Heart right ventricle (tissue), 16 donors: ENCODE results near the gene SLC30A2. TPM values are rescaled to one million over a fixed set of nuclear protein-coding genes. Genes with fewer than 3 reads are reported as not detected.

Source experiments
- ATAC-seq, 8 donors: fragments of 200-7000 bp; cut with Tn5 transposase; one replicate each; pipeline ENCODE4 v1.9.1; 2020; ENCODE audit warnings: mild to moderate bottlenecking in 8 of 8, moderate library complexity in 8 of 8, moderate number of reproducible peaks in 1 of 8
- DNase-seq, 2 donors: peaks; one replicate each; pipeline ENCODE4 v3.0.0-alpha.2; 2020
- H3K27ac ChIP-seq, 10 donors: fragments of 200-600 bp; sonication (generic) in 2 of 10; one replicate each; pipeline versions ENCODE4 v1.5.0 to v1.8.0; 2020 to 2022; ENCODE audit warnings: mild to moderate bottlenecking in 3 of 10
- H3K27me3 ChIP-seq, 7 donors: fragments of 200-600 bp; one replicate each; pipeline ENCODE4 v1.8.0; 2021 to 2022; ENCODE audit warnings: mild to moderate bottlenecking in 2 of 7
- H3K36me3 ChIP-seq, 9 donors: fragments of 200-600 bp; sonication (generic) in 1 of 9; one replicate each; pipeline versions ENCODE4 v1.5.0 to v1.8.0; 2020 to 2022; ENCODE audit warnings: mild to moderate bottlenecking in 2 of 9
- H3K4me1 ChIP-seq, 9 donors: fragments of 200-600 bp; sonication (generic) in 1 of 9; one replicate each; pipeline versions ENCODE4 v1.5.0 to v1.8.0; 2020 to 2022; ENCODE audit warnings: mild to moderate bottlenecking in 4 of 9
- H3K4me3 ChIP-seq, 10 donors: fragments of 200-600 bp; sonication (generic) in 2 of 10; one replicate each; pipeline versions ENCODE4 v1.5.0 to v1.8.0; 2020 to 2022; ENCODE audit warnings: mild to moderate bottlenecking in 7 of 10, moderate library complexity in 2 of 10
- H3K9me3 ChIP-seq, 11 donors: fragments of 200-600 bp in 10 of 11; sonication (generic) in 2 of 11; one replicate each; pipeline versions ENCODE4 v1.5.0 to v1.8.0; 2013 to 2022; ENCODE audit warnings: mild to moderate bottlenecking in 2 of 11, control low read depth in 1 of 11, moderate library complexity in 1 of 11
- WGBS, 2 donors: extraction: QIAGEN DNeasy Blood & Tissue Kit; methylation state at CpG; one replicate each; pipeline ENCODE4 v1.1.7; 2013; ENCODE audit warnings: inconsistent platforms in 1 of 2; 5-methylcytosine and 5-hydroxymethylcytosine counted together
- intact Hi-C, 10 donors: fragments of 100-400 bp; cut with DNase I; formaldehyde crosslinking; loops; one replicate each; pipeline versions ENCODE4 v1.11.1 to v1.14.2; 2022
- polyA plus RNA-seq, 2 donors: library from polyadenylated mRNA; stranded (reverse); fragments of 200-250 nt; gene quantifications; one replicate each; pipeline ENCODE4 v1.2.3, GENCODE V29; 2013
- total RNA-seq, 10 donors: library from RNA; stranded (reverse); fragmentation: NEBNext Ultra II Directional in 3 of 10; extraction: Animal tissue kit (Norgen Biotek cat#: 25700) in 3 of 10; gene quantifications; one replicate each; pipeline versions ENCODE4 v1.2.1 to v1.2.4, GENCODE V29; 2021 to 2023
- TF ChIP-seq, protein P1 (sequence below), 9 donors: fragments of 200-600 bp; sonication (generic) in 2 of 9; IDR thresholded peaks; one replicate each; pipeline versions ENCODE4 v1.5.0 to v1.8.0; 2021 to 2022; ENCODE audit warnings: antibody characterized with exemption in 9 of 9, mild to moderate bottlenecking in 5 of 9, moderate library complexity in 1 of 9
- donor health status: Arrhythmogenic right ventricular cardiomyopathy.
- donor health status: ischemic (EF 13 %, LVEDD 7.1; RV severe dilation, severe dysfunction).
- donor health status: healthy with polysubstance abuse.
- donor health status: DM: no; HTN: yes; CAD: no.
- donor health status: DM: no; HTN: no; CAD: no.
- donor health status: ischemic (EF 25% LVEDD 6.9; RV normal size, moderate dysfunction).
- donor health status: ischemic (EF 25% LVEDD 5.7; RV mildly dilated, moderate dysfunction).
- donor health status: healthy.
- donor health status: DM: yes; HTN: yes; CAD: no.
- donor health status: Ischemic cardiomyopathy.
- donor health status: ischemic (EF 35%, LVEDD 5.7; RV mildly dilated, moderate dysfunction).
- donor health status: nonischemic (EF 11% LVEDD 7.7; RV severe dilation, severe dysfunction).
- donor health status: DM: yes; HTN: yes; CAD: no.
- donor health status: PGD.
- donor health status: ischemic (EF 29% LVEDD 5.4; RV normal size, mild dysfunction).
- donor health status: nonischemic (EF 23%, LVEDD 6.1; RV moderate dilation, normal function).

The SLC30A2 gene
- total and polyA plus RNA-seq, 12 donors: 0.97 to 14.4 (median 6.2) TPM

GRCh38 chr1:26019641-26020315 is 26.1 kb downstream of the SLC30A2 start:
- peaks cover 9 to 78% (median 46%) of the 10 kb centered on the region in 9 donors for H3K4me1 ChIP-seq
- no peak for DNase-seq
- peak overlapping the region in 9 of 10 donors; percentile 44 to 97 (median 84) for H3K27ac ChIP-seq

GRCh38 chr1:26017606-26018005 is 28.3 kb downstream of the SLC30A2 start:
- H3K9me3 ChIP-seq: no peaks in the 10 kb centered on the region
- peaks cover 9 to 59% (median 41%) of the 10 kb centered on the region in 9 donors for H3K4me1 ChIP-seq
- peak overlapping the region in 7 of 10 donors; percentile 2 to 97 (median 70) for H3K27ac ChIP-seq
- intact Hi-C loops: no loop called here
- no peaks in the 10 kb centered on the region for H3K27me3 ChIP-seq
- ATAC-seq: peak in 2 of 8 donors; percentile 11 to 31
- TF ChIP-seq, protein P1, sequence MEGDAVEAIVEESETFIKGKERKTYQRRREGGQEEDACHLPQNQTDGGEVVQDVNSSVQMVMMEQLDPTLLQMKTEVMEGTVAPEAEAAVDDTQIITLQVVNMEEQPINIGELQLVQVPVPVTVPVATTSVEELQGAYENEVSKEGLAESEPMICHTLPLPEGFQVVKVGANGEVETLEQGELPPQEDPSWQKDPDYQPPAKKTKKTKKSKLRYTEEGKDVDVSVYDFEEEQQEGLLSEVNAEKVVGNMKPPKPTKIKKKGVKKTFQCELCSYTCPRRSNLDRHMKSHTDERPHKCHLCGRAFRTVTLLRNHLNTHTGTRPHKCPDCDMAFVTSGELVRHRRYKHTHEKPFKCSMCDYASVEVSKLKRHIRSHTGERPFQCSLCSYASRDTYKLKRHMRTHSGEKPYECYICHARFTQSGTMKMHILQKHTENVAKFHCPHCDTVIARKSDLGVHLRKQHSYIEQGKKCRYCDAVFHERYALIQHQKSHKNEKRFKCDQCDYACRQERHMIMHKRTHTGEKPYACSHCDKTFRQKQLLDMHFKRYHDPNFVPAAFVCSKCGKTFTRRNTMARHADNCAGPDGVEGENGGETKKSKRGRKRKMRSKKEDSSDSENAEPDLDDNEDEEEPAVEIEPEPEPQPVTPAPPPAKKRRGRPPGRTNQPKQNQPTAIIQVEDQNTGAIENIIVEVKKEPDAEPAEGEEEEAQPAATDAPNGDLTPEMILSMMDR (IDR thresholded peaks at IDR 0.05): no peak
- no peak overlapping the region for H3K4me3 ChIP-seq
- 39 to 46% methylated on average over 6 of the region's 6 CpGs for WGBS, 2 donors
- peaks cover 0 to 10% (median 0%) of the 10 kb centered on the region in 9 donors for H3K36me3 ChIP-seq
- DNase-seq: peak in 1 of 2 donors; percentile 24

More at GRCh38 chr1:26019641-26020315, 26.1 kb downstream of the SLC30A2 start:
- 38 to 50% methylated on average over 8 of the region's 8 CpGs for WGBS, 2 donors
- H3K9me3 ChIP-seq: no peaks in the 10 kb centered on the region
- intact Hi-C loops: no loop called here
- H3K36me3 ChIP-seq: no peaks in the 10 kb centered on the region
- H3K27me3 ChIP-seq: no peaks in the 10 kb centered on the region
- TF ChIP-seq, protein P1 (IDR thresholded peaks at IDR 0.05): no peak
- ATAC-seq: no peak
- H3K4me3 ChIP-seq: peak overlapping the region in 5 of 10 donors; percentile 5 to 49 (median 45)

- DNase-seq (no peak), ATAC-seq (peak in 2 of 8 donors; percentile 12 to 41)
- H3K27ac ChIP-seq: peak overlapping the region in 8 of 10 donors; percentile 2 to 97 (median 65)
- intact Hi-C loops: no loop called here
- H3K4me1 ChIP-seq: peaks cover 4 to 53% (median 35%) of the 10 kb centered on the region in 9 donors
- H3K36me3 ChIP-seq: peaks cover 0 to 10% (median 0%) of the 10 kb centered on the region in 9 donors
- 67 to 69% methylated on average over 6 of the region's 6 CpGs for WGBS, 2 donors
- H3K9me3 ChIP-seq: no peaks in the 10 kb centered on the region
- TF ChIP-seq, protein P1 (IDR thresholded peaks at IDR 0.05): no peak
- H3K4me3 ChIP-seq: no peak overlapping the region
- H3K27me3 ChIP-seq: no peaks in the 10 kb centered on the region
These were observed 28.9 kb downstream of the SLC30A2 start for GRCh38 chr1:26016953-26017545.

GRCh38 chr1:26016258-26016952 is 29.5 kb downstream of the SLC30A2 start:
- TF ChIP-seq, protein P1 (IDR thresholded peaks at IDR 0.05): no peak
- peak overlapping the region in 5 of 10 donors; percentile 2 to 97 (median 91) for H3K27ac ChIP-seq

More at GRCh38 chr1:26016258-26016952, 29.5 kb downstream of the SLC30A2 start:
- Histone ChIP-seq H3K36me3 (peaks cover 0 to 10% (median 0%) of the 10 kb centered on the region in 9 donors), H3K4me1 (peaks cover 2 to 52% (median 30%) of the 10 kb centered on the region in 9 donors), H3K27me3 (no peaks in the 10 kb centered on the region), H3K9me3 (no peaks in the 10 kb centered on the region), H3K4me3 (no peak overlapping the region)
- DNase-seq: no peak
- 72 to 73% methylated on average over 10 of the region's 10 CpGs for WGBS, 2 donors
- ATAC-seq: no peak
- intact Hi-C loops: no loop called here
